ENCODE results near the gene RER1.

RER1 gene

DNA sequence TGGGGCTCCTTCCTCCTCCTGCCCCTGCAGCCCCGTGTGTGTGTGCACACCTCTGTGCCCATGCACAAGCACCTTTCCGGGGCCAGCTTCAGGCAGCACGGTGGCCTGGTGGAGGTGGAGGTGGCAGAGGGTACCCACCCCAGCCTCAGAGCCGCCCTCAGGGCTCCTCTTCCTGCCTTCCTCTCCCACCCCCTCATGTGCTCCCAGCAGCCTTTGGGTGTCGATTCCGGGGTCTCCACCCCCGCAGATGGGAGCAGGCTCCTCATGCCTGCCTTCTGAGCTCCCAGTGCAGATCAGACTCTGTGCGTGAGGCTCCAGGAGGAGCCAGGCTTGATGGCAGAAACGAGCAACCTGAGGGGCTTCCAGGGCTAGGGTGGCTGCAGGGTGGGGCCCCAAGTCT, 55.2 kb downstream of the RER1 start:
- no peak for DNase-seq

DNA sequence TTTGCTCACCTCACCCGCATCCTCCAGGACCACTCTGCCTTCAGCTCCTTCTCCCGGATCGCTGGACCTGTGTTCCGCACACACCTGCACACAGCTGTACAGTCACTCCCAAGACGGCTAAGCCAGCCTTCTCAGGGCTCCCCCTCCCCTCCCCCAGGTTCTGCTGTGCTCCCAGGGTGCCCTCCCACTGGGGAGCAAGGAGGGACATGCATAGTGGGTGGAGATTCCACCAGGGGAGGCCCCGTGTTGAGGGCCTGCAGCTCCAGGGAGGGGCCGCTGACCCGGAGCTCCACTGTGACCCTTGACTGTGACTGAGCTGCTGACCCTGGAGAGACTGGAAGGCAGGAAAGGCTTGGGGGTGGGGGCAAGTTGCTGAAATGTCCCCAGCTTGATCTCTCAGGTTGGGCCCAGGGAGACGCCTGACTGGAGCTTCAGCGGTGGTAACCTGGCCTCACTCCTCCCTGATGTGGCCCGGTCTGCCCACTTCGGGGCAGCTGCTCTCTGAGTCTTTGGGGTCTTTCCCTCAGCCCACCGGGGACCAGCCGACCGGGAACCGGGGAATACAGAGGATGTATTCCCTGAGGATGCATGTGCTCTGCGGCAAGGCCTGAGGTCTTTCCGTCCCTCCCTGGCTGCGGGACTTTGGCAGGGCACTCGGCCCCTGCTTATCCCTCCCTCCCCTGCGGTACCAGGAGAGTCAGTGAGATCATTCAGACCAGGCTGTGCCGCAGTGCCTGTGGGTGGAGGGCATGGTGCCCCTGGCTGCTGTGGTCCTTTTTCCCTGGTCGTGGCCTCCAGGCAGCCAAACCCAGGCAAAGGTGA, 55.8 kb downstream of the RER1 start:
- DNase-seq, result no peak

DNA sequence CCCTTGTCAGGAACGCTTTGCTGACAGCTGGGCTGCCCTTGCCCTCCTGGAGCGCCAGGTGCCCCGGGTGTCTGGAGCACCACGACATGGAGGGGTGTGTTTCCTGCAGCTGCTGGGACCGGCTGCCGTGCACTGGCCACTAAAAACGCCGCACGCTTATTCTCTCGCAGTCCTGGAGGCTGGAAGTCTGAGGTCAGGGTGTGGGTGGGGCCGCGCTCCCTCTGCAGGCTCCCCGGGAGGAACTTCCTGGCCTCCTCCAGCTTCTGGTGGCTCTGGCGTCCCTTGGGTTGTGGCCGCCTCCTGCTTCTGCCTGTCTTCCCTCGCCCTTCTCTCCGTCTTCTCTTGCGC, 56.4 kb downstream of the RER1 start:
- no peak for DNase-seq

DNA sequence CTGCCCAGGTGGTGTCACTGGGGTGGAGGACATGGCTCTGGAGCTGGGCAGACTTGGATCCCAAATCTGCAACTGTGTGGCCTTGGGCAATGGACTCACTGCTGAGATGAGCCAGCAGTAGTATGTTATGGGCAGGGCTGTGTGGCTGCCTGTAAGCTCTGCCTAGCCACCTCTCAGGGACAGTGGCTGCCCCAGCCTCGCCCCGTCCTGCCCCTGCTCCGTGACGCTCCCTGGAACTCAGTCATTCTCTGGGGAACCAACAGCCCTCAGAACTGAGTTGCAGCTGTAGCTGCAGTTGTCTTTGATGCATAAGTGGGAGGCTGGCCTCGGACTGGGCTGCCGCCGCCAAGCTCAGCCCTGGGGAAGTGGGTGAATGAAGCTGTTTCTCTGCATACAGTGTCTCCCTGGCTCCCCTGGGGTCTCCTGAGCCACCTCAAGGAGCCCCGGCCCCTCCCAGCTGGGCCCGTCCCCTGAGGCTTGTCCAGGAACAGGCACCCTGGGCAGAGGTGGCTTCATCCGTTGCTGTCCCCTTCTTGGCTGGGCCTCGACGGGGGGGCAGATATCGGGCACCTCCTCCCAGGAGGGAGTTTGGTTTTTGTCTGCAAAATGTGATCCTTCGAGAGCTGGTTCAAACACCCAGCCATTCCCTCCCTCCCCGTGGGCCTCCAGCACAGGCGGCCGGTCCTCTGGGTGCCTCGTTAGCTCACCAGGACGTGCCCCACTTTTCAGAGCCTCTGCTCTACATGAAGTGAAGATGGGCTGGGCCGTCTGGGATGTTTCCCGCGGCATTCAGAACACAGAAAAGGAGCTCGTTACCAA, 58.2 kb downstream of the RER1 start:
- no peak for DNase-seq

DNA sequence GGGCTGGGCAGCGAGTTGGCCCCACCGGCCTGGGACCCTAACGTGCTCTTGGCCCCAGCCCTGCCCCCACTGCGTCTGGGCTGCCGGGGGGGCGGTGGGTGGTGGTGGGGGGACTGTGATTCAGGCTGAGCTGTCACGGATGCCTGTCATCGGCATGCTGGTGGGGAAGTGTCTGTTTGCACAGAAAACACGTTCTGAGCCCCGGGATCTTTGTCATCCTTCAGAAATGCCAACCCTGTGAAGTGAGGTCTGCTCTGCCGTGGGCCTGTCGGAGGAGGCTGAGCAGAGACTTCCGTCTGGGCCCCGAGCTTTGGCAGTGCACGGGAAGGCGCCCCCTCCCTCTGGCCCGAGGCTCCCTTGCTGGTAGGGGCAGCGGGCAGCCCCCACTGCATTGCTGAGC, 60.1 kb downstream of the RER1 start:
- no peak for DNase-seq

DNA sequence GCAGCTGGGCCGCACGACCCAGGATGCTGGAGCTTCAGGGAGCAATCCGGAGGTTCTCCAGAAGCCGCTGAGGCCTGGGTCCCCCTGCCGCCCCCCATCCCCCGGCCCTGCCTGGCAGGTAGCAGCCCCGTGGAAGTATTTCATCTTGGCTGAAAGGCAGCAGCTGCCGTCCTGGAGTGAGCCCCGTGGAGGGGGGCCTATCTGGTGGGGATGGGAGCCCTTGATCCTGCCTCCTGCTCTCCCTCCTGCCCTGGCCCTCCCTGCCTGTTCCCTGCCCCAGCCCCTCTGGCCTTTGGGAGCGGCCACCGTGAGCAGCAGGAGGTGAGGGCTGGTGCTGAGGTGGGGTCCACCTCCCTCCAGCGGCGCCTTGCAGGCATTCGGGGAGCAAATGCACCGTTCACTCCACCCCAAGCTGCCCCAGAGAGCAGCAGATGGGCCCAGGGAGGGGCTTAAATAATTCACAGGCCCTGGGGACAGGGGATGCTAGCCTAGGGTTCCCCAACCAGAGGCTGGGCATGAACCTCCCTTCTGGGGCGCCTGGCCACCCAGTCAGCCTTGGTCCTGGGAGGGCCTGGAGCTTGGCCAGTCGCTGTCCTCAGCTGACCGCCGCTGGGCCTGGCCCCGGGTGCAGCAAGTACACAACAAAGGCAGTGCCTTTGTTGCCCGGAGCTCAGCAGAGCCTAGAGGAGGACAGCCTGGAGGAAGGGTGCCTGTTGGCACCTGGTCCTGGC, 60.7 kb downstream of the RER1 start:
- no peak for DNase-seq

DNA sequence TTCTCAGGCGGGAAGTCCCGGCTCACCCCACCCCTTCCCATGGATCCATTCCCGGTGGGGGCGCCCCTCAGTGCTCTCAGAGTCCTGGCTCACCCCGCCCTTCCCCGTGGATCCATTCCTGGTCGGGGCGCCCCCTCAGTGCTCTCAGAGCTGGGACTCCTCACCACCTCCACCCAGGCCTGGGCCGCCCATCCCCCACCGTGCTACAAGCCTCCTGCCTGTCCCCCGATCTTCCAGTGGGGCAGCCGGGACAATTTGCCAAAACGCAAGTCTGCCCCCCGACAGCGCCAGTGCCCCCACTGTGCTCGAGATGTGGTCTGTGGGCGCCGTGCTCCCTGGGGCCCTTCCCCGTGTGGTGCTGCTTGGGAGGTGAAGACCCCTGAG, 61.3 kb downstream of the RER1 start:
- no peak for DNase-seq

DNA sequence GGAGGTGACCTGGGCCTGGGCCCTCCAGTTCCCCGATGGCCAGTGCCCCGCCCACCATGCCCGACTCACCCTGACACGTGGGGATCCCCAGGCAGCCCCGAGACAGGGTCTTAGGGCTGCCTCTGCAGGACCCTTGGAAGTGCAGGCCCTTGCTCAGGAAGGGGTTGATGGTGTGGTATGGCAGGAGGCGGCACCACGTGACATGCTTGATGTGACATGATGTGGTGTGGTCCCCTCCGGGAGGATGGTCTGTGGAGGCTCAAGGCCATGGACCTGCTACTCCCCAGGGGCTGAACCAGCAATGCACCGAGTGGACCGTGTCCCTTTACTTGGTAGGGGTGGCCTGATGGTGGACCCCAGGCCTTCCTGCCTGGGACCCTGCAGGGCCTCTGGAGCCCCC, 62.6 kb downstream of the RER1 start:
- no peak for DNase-seq

All from activated CD4-positive, alpha-beta T cell treated with anti-CD3 and anti-CD28 coated beads, Interleukin-2, amount 50 U/mL, for 1 hour (primary cell).